Kasumi-1 (cell line): ENCODE data around the gene UBE2E1.

Experiments
- DNase-seq, 2 experiments: peaks; one replicate each; lab custom pipeline; 2025; lab: John Stamatoyannopoulos, UW

Gene UBE2E1

GRCh38 chr3:23795096-23795495, 10.7 kb upstream of the UBE2E1 start:
- no peak for DNase-seq

GRCh38 chr3:23796518-23796917, 9.2 kb upstream of the UBE2E1 start:
- no peak for DNase-seq

GRCh38 chr3:23797491-23797890, 8.3 kb upstream of the UBE2E1 start:
- no peak for DNase-seq

- DNase-seq: no peak
These were observed 7.3 kb upstream of the UBE2E1 start for GRCh38 chr3:23798456-23798855.

GRCh38 chr3:23798876-23799275, 6.9 kb upstream of the UBE2E1 start:
- DNase-seq: no peak

GRCh38 chr3:23800731-23801130, 5.0 kb upstream of the UBE2E1 start:
- DNase-seq: peak; percentile 17 to 24

- no peak for DNase-seq
These were observed 1.1 kb upstream of the UBE2E1 start for GRCh38 chr3:23804441-23805209.

GRCh38 chr3:23805210-23805632, 534 bp upstream of the UBE2E1 start:
- DNase-seq: no peak

- DNase-seq: peak; percentile 47 to 50
These were observed 1.0 kb downstream of the UBE2E1 start for GRCh38 chr3:23806534-23807423.

GRCh38 chr3:23807424-23808015, 1.8 kb downstream of the UBE2E1 start:
- DNase-seq: peak in 1 of 2 experiments; percentile 47

GRCh38 chr3:23808525-23808924, 2.8 kb downstream of the UBE2E1 start:
- DNase-seq: no peak

GRCh38 chr3:23809294-23809693, 3.5 kb downstream of the UBE2E1 start:
- no peak for DNase-seq

GRCh38 chr3:23809840-23810342, 4.1 kb downstream of the UBE2E1 start:
- DNase-seq: peak; percentile 59 to 74

- DNase-seq: peak; percentile 52 to 59
These were observed 4.8 kb downstream of the UBE2E1 start for GRCh38 chr3:23810343-23811184.

- DNase-seq: peak; percentile 45 to 59
These were observed 5.4 kb downstream of the UBE2E1 start for GRCh38 chr3:23811185-23811527.

- DNase-seq: no peak
These were observed 6.2 kb downstream of the UBE2E1 start for GRCh38 chr3:23811919-23812318.

GRCh38 chr3:23815879-23816278, 10.1 kb downstream of the UBE2E1 start:
- no peak for DNase-seq

GRCh38 chr3:23816721-23817120, 11.0 kb downstream of the UBE2E1 start:
- DNase-seq: no peak

GRCh38 chr3:23817508-23818223, 11.9 kb downstream of the UBE2E1 start:
- DNase-seq: no peak

- no peak for DNase-seq
These were observed 14.0 kb downstream of the UBE2E1 start for GRCh38 chr3:23819599-23820360.
